Measurements from ENCODE around the gene DGKH.
"Not testable (repeated sequence)": the region's sequence is repeated elsewhere in the genome, so short reads cannot be mapped to it uniquely, and the experiment has no call there.

Gene DGKH

DNA sequence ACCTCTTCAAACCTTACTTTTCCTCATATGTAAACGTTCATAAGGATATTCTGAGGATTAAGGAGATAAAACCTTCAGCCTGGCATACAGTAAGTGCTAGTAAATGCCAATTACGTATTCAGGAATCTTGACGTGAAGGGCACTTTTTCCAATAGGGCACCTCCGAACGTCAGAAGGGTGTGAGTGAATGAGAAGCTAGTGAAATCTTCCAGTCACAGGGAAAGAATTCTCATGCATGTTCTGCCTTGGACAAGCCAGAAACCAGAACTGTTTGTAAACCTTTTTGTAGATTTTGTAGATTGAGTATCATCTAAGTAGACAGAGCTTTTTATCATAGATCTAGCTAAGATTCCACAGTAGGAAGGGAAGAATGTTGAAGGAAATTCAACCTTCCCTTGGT is 16.5 kb downstream of the DGKH start:
- TF ChIP-seq, protein P1, sequence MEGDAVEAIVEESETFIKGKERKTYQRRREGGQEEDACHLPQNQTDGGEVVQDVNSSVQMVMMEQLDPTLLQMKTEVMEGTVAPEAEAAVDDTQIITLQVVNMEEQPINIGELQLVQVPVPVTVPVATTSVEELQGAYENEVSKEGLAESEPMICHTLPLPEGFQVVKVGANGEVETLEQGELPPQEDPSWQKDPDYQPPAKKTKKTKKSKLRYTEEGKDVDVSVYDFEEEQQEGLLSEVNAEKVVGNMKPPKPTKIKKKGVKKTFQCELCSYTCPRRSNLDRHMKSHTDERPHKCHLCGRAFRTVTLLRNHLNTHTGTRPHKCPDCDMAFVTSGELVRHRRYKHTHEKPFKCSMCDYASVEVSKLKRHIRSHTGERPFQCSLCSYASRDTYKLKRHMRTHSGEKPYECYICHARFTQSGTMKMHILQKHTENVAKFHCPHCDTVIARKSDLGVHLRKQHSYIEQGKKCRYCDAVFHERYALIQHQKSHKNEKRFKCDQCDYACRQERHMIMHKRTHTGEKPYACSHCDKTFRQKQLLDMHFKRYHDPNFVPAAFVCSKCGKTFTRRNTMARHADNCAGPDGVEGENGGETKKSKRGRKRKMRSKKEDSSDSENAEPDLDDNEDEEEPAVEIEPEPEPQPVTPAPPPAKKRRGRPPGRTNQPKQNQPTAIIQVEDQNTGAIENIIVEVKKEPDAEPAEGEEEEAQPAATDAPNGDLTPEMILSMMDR (IDR thresholded peaks at IDR 0.05): no peak
- H3K27ac ChIP-seq: no peak overlapping the region

DNA sequence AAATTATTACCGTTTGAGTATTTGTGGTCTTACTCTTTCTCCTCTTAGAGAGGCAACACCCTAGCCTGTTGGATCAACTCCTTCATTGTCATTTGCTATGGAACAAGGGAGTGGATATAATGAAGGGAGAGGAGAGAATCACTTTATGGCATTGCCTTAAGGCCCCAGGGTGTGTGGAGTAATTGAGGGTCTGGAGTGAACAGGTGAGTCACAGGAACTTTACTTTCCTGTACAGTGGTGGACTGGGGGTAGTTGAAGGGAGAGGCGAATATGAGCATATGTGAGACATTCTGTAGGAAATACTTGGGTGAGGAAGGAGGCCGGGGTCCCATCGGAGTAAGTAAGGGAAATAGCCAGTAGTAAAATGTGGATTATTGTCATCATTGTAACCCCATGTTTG is 17.0 kb downstream of the DGKH start:
- no peak overlapping the region for H3K27ac ChIP-seq
- no peak overlapping the region for H3K4me3 ChIP-seq (ENCODE audit: low read depth in 1 of 2, low read length in 1 of 2)
- TF ChIP-seq, protein P1 (IDR thresholded peaks at IDR 0.05): no peak
- no peaks in the 10 kb centered on the region for H3K27me3 ChIP-seq
- no peaks in the 10 kb centered on the region for H3K9me3 ChIP-seq
- no peaks in the 10 kb centered on the region for H3K4me1 ChIP-seq (ENCODE audit: control insufficient read depth in 1 of 2, insufficient read depth in 1 of 2, low read depth in 1 of 2, low read length in 1 of 2)
- no peaks in the 10 kb centered on the region for H3K36me3 ChIP-seq

More for the DNA sequence above, 16.5 kb downstream of the DGKH start:
- Histone ChIP-seq H3K27me3 (no peaks in the 10 kb centered on the region), H3K4me3 (ENCODE audit: low read depth in 1 of 2, low read length in 1 of 2) (no peak overlapping the region), H3K9me3 (no peaks in the 10 kb centered on the region), H3K4me1 (ENCODE audit: control insufficient read depth in 1 of 2, insufficient read depth in 1 of 2, low read depth in 1 of 2, low read length in 1 of 2) (no peaks in the 10 kb centered on the region), H3K36me3 (no peaks in the 10 kb centered on the region)

DNA sequence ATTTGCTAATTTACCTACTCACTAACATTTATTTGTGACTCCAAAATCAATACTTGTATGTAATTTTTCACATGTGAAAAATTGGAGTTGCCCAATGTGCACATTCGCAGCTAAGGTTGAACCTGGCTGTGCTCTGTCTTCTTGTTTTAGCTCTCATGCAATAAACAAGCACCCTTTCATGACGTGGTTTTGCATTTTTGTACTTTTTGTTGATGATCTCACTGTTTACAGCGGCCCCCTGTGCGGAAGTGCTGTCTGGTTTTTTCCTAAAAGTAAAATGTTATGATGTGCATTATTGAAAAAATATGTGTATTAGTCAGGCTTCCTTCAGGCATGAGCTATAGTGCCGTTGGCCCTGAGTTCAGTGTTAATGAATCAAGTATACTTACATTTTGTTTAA is 18.1 kb downstream of the DGKH start:
- no peaks in the 10 kb centered on the region for H3K4me1 ChIP-seq (ENCODE audit: control insufficient read depth in 1 of 2, insufficient read depth in 1 of 2, low read depth in 1 of 2, low read length in 1 of 2)
- H3K36me3 ChIP-seq: no peaks in the 10 kb centered on the region
- no peak overlapping the region for H3K4me3 ChIP-seq (ENCODE audit: low read depth in 1 of 2, low read length in 1 of 2)
- no peaks in the 10 kb centered on the region for H3K27me3 ChIP-seq
- TF ChIP-seq, protein P1 (IDR thresholded peaks at IDR 0.05): no peak
- no peak overlapping the region for H3K27ac ChIP-seq
- H3K9me3 ChIP-seq: no peaks in the 10 kb centered on the region

DNA sequence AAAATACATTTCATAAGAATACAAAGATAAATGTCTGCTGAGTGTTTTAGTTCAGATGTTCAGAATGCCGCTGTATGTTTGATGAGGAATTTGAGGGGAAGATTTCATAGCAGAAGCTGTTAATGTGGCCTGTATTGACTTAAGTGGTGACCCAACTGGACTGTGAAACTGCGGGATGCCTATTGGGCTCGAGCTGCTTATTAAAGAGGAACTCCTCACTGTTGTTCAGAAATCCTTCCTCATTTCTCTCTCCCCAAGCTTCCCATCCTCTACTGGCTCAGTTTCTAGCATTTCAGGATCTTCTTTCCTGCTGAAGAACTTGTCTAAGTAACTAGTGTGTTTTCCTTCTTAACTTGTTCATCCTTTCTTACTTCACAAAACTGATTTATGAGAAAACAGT is 20.4 kb downstream of the DGKH start:
- TF ChIP-seq, protein P1 (IDR thresholded peaks at IDR 0.05): no peak
- Histone ChIP-seq H3K36me3 (no peaks in the 10 kb centered on the region), H3K9me3 (no peaks in the 10 kb centered on the region), H3K27ac (no peak overlapping the region), H3K4me3 (ENCODE audit: low read depth in 1 of 2, low read length in 1 of 2) (no peak overlapping the region), H3K27me3 (no peaks in the 10 kb centered on the region), H3K4me1 (ENCODE audit: control insufficient read depth in 1 of 2, insufficient read depth in 1 of 2, low read depth in 1 of 2, low read length in 1 of 2) (no peaks in the 10 kb centered on the region)

DNA sequence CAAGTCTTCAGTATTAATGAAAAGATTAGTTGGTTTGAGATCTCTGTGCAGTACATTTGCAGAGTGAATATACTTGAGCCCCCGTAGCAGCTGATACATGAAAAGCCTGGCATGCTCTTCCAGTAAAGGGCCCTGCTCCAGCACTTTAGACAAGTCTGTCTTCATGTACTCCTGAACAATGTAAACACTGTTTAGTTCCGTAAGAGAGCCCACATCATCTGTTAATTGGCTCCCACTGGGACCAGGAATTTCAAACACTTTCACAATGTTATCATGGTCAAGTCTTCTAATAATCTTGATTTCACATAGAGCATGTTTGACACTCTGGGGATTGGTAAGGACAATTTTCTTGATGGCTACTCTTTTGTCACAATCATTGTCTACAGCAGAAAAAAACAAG is 22.2 kb downstream of the DGKH start:
- H3K36me3 ChIP-seq: not testable (repeated sequence)

DNA sequence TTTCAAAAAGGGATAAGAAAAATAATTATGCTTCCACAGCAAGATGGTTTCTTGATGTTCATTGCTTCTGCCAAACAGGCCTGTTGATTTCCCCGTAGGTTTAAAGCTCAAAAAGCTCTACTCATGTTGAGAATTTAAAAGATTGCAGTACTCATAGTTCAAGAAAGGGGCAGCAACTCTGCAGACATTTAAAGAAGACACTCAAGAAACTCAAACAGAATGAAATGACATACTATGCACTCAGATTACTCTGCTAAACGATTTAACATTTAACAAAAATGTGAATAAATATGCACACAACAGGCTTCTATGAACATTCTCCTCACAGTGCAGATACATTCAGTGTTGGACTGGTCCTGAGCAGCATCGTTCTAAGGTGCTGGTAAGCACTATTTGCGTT is 22.7 kb downstream of the DGKH start:
- not testable (repeated sequence) for H3K4me3 ChIP-seq (ENCODE audit: low read depth in 1 of 2, low read length in 1 of 2)

More for the DNA sequence above, 22.2 kb downstream of the DGKH start:
- not testable (repeated sequence) for H3K4me1 ChIP-seq (ENCODE audit: control insufficient read depth in 1 of 2, insufficient read depth in 1 of 2, low read depth in 1 of 2, low read length in 1 of 2); H3K9me3 ChIP-seq; H3K4me3 ChIP-seq (ENCODE audit: low read depth in 1 of 2, low read length in 1 of 2); H3K27me3 ChIP-seq; H3K27ac ChIP-seq

More for the DNA sequence above, 22.7 kb downstream of the DGKH start:
- H3K36me3 ChIP-seq; H3K27ac ChIP-seq; H3K9me3 ChIP-seq; H3K27me3 ChIP-seq; H3K4me1 ChIP-seq (ENCODE audit: control insufficient read depth in 1 of 2, insufficient read depth in 1 of 2, low read depth in 1 of 2, low read length in 1 of 2): not testable (repeated sequence)

Data from neutrophil (primary cell).